ENCODE data around the gene BANF2. TPM values are rescaled to one million over a fixed set of nuclear protein-coding genes. Genes with fewer than 3 reads are reported as not detected.

BANF2 gene
- total and polyA plus RNA-seq, 2 of the 13 experiments (the other 11 are each of a cell fraction or from before 2014, with no cell fraction given) = 0.35 TPM; not detected in 1

- no peak for TF ChIP-seq TRIM22 (IDR thresholded peaks at IDR 0.05)
- peak; percentile 86; the same call in 1 of the 2 replicates for TF ChIP-seq MLXIP (CRISPR knock-in tag; IDR thresholded peaks at IDR 0.05; ENCODE audit: borderline replicate concordance)
- no peak for TF ChIP-seq ATF7 (IDR thresholded peaks at IDR 0.05)
- TF ChIP-seq ATF7 (CRISPR knock-in tag; IDR thresholded peaks at IDR 0.05) = no peak
- TF ChIP-seq, protein P1, sequence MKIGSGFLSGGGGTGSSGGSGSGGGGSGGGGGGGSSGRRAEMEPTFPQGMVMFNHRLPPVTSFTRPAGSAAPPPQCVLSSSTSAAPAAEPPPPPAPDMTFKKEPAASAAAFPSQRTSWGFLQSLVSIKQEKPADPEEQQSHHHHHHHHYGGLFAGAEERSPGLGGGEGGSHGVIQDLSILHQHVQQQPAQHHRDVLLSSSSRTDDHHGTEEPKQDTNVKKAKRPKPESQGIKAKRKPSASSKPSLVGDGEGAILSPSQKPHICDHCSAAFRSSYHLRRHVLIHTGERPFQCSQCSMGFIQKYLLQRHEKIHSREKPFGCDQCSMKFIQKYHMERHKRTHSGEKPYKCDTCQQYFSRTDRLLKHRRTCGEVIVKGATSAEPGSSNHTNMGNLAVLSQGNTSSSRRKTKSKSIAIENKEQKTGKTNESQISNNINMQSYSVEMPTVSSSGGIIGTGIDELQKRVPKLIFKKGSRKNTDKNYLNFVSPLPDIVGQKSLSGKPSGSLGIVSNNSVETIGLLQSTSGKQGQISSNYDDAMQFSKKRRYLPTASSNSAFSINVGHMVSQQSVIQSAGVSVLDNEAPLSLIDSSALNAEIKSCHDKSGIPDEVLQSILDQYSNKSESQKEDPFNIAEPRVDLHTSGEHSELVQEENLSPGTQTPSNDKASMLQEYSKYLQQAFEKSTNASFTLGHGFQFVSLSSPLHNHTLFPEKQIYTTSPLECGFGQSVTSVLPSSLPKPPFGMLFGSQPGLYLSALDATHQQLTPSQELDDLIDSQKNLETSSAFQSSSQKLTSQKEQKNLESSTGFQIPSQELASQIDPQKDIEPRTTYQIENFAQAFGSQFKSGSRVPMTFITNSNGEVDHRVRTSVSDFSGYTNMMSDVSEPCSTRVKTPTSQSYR (CRISPR knock-in tag; IDR thresholded peaks at IDR 0.05; ENCODE audit: borderline replicate concordance) = peak; percentile 52; the same call in 1 of the 2 replicates
- TF ChIP-seq MXI1 (IDR thresholded peaks at IDR 0.05; ENCODE audit: borderline replicate concordance, low read depth, low read length) = no peak; the same call in 2 of the 3 replicates
- TF ChIP-seq KAT8 (CRISPR knock-in tag; IDR thresholded peaks at IDR 0.05) = 0 out of 2 replicates have a peak, but pooled peaks have one; percentile 51
- peak; percentile 69 for TF ChIP-seq NKX3-1 (CRISPR knock-in tag; IDR thresholded peaks at IDR 0.05)
- no peak for TF ChIP-seq NONO (IDR thresholded peaks at IDR 0.05)
- TF ChIP-seq NONO (CRISPR knock-in tag; conservative IDR thresholded peaks at IDR 0.05) = peak; percentile 92
- peak; percentile 65; the same call in 1 of the 2 replicates for TF ChIP-seq ZNF232 (CRISPR knock-in tag; IDR thresholded peaks at IDR 0.05; ENCODE audit: borderline replicate concordance)
- TF ChIP-seq, protein P2, sequence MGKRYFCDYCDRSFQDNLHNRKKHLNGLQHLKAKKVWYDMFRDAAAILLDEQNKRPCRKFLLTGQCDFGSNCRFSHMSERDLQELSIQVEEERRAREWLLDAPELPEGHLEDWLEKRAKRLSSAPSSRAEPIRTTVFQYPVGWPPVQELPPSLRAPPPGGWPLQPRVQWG (CRISPR knock-in tag; IDR thresholded peaks at IDR 0.05; ENCODE audit: borderline replicate concordance, low read depth) = no peak
- TF ChIP-seq HNF4A (CRISPR knock-in tag; IDR thresholded peaks at IDR 0.05) = peak; percentile 62
- TF ChIP-seq ZNF234 (CRISPR knock-in tag; conservative IDR thresholded peaks at IDR 0.05) = peak; percentile 67; the same call in 1 of the 2 replicates
- TF ChIP-seq KDM4B (CRISPR knock-in tag; IDR thresholded peaks at IDR 0.05) = peak; percentile 57; the same call in 1 of the 2 replicates
- TF ChIP-seq GABPB1 (CRISPR knock-in tag; IDR thresholded peaks at IDR 0.05) = peak; percentile 59
- TF ChIP-seq ZNF768 (CRISPR knock-in tag; IDR thresholded peaks at IDR 0.05) = peak; percentile 57; the same call in 1 of the 2 replicates
- TF ChIP-seq SMAD9 (CRISPR knock-in tag; IDR thresholded peaks at IDR 0.05) = no peak
- TF ChIP-seq TFDP2 (CRISPR knock-in tag; IDR thresholded peaks at IDR 0.05) = no peak
Measured at GRCh38 chr20:17679941-17680835, 19.6 kb upstream of the BANF2 start (continued).

All from HepG2 (cell line).